NCI-H1105 (cell line): Measurements from ENCODE around the gene MPDZ.

Experiments used
- DNase-seq: peaks from one replicate; lab custom pipeline; 2025; lab: John Stamatoyannopoulos, UW

MPDZ gene

DNA sequence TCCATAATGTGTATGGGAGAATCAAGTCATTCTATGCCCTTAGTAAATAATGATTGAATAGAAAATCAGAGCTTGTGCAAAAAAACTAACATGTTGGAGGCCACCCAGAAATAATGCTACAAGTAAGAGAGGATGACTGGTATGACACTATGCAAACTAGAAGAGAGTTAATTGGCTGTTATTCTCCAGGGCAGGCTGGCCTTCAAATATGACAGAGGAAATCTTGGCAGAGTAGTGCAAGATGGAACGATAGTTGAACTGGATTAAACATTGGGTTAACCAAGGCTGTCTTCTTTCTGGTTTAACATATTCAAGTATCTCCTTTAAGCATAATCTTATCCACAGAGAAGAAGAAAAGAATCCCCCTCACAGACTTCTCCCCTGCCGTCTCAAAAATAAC is 196.1 kb downstream of the MPDZ start:
- no peak for DNase-seq

DNA sequence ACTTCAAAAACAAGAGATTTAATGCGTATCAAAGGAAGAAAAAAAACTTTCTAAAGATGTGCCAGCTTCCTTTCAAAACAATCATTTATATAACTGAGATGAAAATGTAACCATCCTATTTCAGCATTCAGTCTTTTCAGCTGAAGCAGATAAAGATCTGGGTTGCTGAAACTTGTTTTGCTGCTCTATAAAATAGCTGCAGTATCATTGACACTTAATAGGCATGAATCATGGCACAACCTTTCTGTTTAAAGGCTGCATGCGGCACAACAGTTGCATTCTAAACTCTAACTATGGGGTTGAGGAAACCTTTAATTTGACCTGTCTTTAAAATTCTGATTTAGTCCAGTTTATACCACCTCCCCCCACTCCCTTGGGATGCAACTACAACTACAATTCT is 196.7 kb downstream of the MPDZ start:
- DNase-seq: no peak

DNA sequence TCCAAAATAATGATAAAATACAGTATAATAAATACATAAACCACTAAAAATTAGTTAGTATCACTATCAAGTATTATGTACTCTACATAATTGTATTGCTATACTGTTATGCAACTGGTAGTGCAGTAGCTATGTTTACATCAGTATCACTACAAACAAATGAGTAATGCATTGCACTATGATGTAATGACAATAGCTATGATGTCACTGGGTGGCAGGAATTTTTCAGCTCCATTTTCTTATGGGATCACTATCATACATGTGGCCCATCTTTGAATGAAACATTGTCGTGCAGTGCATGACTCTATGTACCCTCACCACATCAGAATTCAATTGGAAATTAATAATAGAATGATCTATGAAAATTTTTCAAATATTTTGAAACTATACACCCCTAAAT is 201.3 kb downstream of the MPDZ start:
- no peak for DNase-seq

DNA sequence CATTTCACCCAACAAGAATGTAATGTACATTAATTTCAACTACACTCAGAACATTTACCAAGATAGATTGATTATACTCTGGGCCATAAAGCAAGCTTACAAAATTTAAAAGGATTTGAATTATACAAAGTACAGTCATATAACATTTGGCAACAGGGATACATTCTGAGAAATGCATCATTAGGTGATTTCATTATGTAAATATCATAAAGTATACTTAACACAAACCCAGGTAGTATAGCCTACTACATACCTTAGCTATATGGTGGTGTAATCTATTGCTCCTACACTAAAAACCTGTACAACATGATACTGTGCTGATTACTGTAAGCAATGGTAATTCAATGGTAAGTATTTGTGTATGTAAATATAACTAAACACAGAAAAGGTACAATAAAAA is 202.9 kb downstream of the MPDZ start:
- DNase-seq: no peak

DNA sequence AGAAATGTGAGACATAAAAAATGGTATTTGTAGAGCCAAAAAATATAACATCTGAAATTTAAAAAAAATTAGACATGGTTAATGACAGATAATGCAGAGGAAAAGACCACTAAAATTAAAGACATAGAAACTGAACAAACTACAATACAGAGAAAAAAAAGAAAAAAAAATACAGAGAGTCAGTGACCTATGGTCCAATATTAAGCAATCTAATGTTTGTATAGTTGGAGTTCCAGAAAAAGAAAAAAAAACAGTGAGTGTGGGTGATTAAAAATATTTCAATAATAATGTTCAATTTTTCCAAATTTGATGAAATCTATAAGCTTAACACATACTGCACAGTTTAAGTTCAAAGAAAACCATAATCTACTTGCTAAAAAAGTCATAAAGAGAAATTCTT is 207.6 kb downstream of the MPDZ start:
- DNase-seq: no peak

DNA sequence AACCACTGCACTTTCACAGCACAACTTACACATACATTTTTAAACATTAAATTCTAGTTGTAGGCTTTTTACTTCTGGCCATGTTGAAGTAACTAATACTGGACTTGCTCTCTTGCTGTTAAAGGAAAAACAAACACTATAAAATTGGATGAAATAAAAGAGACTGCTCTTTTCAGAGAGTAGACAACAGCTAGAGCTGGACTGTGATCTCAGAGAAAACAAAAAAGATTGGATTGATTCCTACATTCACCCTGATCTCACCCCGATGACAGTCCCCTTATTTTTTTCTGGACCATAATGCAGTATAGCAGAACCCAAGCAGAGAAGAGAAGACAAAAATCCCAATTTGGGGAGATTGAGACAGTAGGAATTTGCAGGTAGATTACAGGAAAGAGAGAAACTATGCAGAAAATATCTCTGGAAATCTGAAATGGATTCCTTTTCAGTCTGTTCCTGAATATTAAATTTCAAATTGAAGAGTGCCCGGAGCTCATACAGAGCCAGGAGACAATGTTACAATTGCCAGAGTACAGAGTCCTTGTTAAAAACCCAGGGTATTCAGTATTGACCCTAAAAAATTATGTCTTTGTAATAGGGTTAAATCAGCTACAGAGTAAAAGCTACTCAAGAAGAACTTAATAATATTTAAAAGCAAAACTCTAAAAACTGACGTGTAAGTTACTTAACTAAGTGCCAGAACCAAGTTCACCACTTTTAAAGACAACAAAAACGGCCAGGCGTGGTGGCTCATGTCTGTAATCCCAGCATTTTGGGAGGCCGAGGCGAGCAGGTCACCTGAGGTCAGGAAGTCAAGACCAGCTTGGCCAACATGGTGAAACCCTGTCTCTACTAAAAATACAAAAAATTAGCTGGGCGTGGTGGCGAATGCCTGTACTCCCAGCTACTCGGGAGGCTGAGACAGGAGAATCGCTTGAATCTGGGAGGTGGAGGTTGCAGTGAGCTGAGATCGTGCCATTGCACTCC is 208.6 kb downstream of the MPDZ start:
- DNase-seq: no peak

DNA sequence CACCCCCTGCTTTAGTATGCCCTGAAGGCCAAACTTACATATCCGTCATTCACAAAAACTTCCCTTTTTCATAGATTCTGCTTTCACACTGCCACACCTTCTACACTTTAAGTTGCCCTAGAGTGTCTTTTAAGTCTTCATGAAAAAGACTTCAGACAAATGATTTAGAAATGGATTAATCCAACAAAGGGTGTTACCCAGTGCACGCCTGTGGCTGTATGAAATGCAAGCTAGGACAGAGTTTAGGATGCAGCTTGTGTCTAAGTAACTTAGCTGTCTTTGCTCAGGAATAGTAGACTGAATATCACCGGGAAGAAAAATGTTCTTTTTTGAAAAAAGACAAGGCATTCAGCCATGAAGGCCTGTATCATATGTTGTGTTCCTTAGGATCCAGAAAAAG is 210.0 kb downstream of the MPDZ start:
- no peak for DNase-seq

DNA sequence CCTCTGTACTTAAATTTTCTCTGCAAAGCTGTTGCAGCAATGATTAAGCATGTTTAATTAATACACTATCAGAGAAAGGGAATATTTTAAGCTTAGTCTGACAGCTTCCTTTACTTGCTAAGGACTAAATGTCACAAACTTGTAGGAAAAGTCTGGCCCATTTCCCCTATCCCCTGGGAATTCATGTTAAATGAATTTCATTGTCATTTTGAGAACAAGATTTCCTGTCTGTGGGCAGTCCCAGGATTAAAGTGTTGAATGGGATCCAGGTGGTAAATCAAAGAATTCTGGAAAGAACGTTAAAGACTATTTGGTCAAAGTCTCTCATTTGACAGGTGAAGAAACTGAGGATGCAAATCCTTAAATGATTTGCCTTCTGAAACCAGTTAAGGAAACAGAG is 214.8 kb downstream of the MPDZ start:
- DNase-seq: no peak

DNA sequence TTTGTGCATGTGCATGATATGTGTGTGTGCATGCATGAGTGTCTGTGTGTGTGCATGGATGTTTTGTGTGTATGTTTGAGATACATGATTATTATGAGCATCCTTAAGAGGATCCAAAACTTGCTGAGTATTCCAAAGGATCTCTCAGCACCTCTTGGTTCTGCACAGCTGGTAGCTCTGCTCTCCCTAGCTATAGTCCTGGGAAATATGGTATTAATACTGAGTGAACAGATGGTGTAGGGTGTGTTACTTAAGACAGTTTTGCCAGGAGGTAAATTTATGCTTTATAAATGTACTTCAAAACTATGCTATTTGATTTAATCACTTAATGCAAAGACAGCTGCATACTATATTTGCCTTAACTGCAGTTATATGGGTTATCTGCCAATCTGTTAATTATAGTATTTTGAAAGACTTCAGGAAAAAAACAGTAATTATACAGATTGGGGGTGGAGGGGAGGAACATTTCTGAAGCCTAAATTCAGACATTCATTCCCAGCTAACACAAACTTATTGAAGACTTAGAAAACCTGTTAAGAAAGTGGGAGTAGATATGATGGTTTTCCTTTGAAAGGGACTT is 215.5 kb downstream of the MPDZ start:
- no peak for DNase-seq

DNA sequence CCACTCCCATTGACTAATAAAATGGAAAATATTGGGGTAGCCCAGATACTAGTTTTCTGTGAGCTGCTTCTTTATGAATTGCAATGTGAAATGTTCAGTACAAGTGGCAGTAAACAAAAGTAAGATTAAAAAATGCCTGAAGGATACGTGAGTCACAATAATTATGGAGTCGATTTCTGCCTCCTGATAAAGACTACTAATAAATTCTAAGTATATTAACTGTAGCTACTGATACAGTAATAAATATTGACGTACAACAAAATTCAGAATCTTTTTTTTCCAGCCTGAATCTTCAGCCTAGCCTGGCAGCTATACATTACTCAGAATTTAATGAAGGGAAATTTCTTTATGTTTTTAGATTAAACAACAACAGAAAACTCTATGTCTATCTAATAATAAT is 218.1 kb downstream of the MPDZ start:
- DNase-seq: no peak
